ENCODE results near the gene FANCI.
A peak's percentile ranks its signal among the peaks of the same experiment; 100 is the strongest.

The FANCI gene

GRCh38 chr15:89308236-89308635 is 64.5 kb downstream of the FANCI start:
- no peak for DNase-seq

- no peak for DNase-seq
Observed at GRCh38 chr15:89309993-89310392, 66.2 kb downstream of the FANCI start.

- no peak for DNase-seq
Observed at GRCh38 chr15:89315375-89315929, 71.7 kb downstream of the FANCI start.

- no peak for DNase-seq
Observed at GRCh38 chr15:89316504-89316903, 72.7 kb downstream of the FANCI start.

- peak in 1 of 2 experiments; percentile 21 for DNase-seq
Observed at GRCh38 chr15:89317186-89317720, 73.5 kb downstream of the FANCI start.

- no peak for DNase-seq
Observed at GRCh38 chr15:89319678-89320077, 75.9 kb downstream of the FANCI start.

- DNase-seq = no peak
Observed at GRCh38 chr15:89320200-89320599, 76.4 kb downstream of the FANCI start.

- DNase-seq = no peak
Observed at GRCh38 chr15:89321521-89322410, 78.0 kb downstream of the FANCI start.

GRCh38 chr15:89322822-89323221 is 79.0 kb downstream of the FANCI start:
- DNase-seq = no peak

GRCh38 chr15:89323825-89324224 is 80.0 kb downstream of the FANCI start:
- no peak for DNase-seq

GRCh38 chr15:89325039-89325803 is 81.4 kb downstream of the FANCI start:
- no peak for DNase-seq

- DNase-seq = no peak
Observed at GRCh38 chr15:89326316-89326715, 82.5 kb downstream of the FANCI start.

- no peak for DNase-seq
Observed at GRCh38 chr15:89327113-89327512, 83.3 kb downstream of the FANCI start.

- DNase-seq = no peak
Observed at GRCh38 chr15:89328398-89329254, 84.8 kb downstream of the FANCI start.

GRCh38 chr15:89329329-89330084 is 85.7 kb downstream of the FANCI start:
- no peak for DNase-seq

GRCh38 chr15:89330119-89330518 is 86.3 kb downstream of the FANCI start:
- no peak for DNase-seq

- no peak for DNase-seq
Observed at GRCh38 chr15:89330881-89331595, 87.3 kb downstream of the FANCI start.

GRCh38 chr15:89332446-89332845 is 88.7 kb downstream of the FANCI start:
- DNase-seq = no peak

- no peak for DNase-seq
Observed at GRCh38 chr15:89333011-89333860, 89.5 kb downstream of the FANCI start.

- no peak for DNase-seq
Observed at GRCh38 chr15:89333959-89334509, 90.3 kb downstream of the FANCI start.

All from activated T-cell treated with anti-CD3 and anti-CD28 coated beads, Interleukin-2, amount 50 U/mL, for 48 hours (primary cell).